HEK293T (cell line): ENCODE results near the gene INHBE.

Source experiments
- ARNT ChIP-seq: fragments of 450-650 bp; IDR thresholded peaks from 2 replicates; pipeline ENCODE4 v1.6.1; 2017; ENCODE audit warnings: mild to moderate bottlenecking
- BHLHE40 ChIP-seq: fragments of 450-650 bp; IDR thresholded peaks from 2 replicates; pipeline ENCODE4 v1.6.1; 2016; ENCODE audit warnings: mild to moderate bottlenecking, moderate library complexity, borderline replicate concordance
- FOXK2 ChIP-seq: fragments of 450-650 bp; IDR thresholded peaks from 2 replicates; pipeline ENCODE4 v1.6.1; 2016; ENCODE audit warnings: mild to moderate bottlenecking
- SP1 ChIP-seq: fragments of 450-650 bp; IDR thresholded peaks from 2 replicates; pipeline ENCODE4 v1.6.1; 2017
- TF ChIP-seq, protein P1 (sequence below): fragments of 450-650 bp; IDR thresholded peaks from 2 replicates; pipeline ENCODE4 v1.6.1; 2016

DNA sequence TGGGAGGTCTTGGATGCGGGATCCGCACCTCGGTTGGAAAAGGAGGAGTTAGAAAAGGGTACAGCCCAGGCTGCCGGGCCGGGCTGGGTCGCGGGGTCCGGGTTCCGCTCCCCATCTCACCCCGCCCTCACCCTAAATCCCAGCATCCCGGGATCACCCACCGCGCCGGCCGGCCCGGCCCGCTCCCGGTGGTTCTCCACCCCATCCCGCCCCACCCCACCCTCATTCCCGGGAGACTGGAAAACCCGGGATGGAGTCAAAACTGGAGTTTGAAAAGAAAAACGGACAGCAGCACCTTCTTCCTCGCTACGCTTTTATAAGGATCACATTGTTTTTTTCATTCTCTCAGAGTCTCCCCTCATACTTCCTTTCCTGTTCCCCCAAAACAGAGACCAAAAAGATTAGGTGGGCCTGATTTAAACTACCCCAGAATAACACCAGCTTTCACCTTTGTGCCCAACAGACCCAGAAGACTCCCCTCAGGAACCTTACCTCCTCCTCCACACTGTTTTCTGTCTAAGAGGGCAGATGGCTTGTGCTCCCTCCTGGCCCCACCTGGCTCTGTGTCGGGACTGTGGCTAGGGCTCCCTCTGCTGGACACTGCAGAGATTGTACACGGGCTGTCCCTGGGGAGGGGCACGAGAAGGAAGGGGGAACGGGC, 7.3 kb downstream of the INHBE start:
- TF ChIP-seq, protein P1, sequence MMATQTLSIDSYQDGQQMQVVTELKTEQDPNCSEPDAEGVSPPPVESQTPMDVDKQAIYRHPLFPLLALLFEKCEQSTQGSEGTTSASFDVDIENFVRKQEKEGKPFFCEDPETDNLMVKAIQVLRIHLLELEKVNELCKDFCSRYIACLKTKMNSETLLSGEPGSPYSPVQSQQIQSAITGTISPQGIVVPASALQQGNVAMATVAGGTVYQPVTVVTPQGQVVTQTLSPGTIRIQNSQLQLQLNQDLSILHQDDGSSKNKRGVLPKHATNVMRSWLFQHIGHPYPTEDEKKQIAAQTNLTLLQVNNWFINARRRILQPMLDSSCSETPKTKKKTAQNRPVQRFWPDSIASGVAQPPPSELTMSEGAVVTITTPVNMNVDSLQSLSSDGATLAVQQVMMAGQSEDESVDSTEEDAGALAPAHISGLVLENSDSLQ, result no peak
- TF ChIP-seq SP1, result no peak
- TF ChIP-seq BHLHE40, result no peak
- no peak for TF ChIP-seq FOXK2
- TF ChIP-seq ARNT, result no peak
